WTC11 (cell line): Measurements from ENCODE around the gene NCLN. TPM values are rescaled to one million over a fixed set of nuclear protein-coding genes. Genes with fewer than 3 reads are reported as not detected.

Experiments used
- ATAC-seq: fragments of 200-7000 bp; cut with Tn5 transposase; 2 replicates; pipeline ENCODE4 v1.10.0; 2021; ENCODE audit warnings: mild to moderate bottlenecking, moderate library complexity
- CTCF ChIA-PET: fragments of 300-600 bp; sonication (Branson Sonifier 250); formaldehyde crosslinking; loops from one replicate; lab custom pipeline; 2021; ENCODE audit warnings: antibody characterized with exemption; lab: Charles Lee
- POLR2A ChIA-PET: fragments of 350-600 bp; sonication (Branson Sonifier 250); formaldehyde crosslinking; loops from one replicate; lab custom pipeline; 2021; ENCODE audit warnings: antibody characterized with exemption; lab: Charles Lee
- DNase-seq: peaks from one replicate; pipeline ENCODE4 v3.0.0; 2021; ENCODE audit warnings: low spot score
- H3K27ac Mint-ChIP-seq: 2 replicates; pipeline ENCODE4 v1.8.0; 2021; ENCODE audit warnings: mixed read lengths
- H3K27me3 Mint-ChIP-seq: 2 replicates; pipeline ENCODE4 v1.8.0; 2021; ENCODE audit warnings: low read depth, mild to moderate bottlenecking, moderate library complexity, mixed read lengths
- H3K36me3 Mint-ChIP-seq: 2 replicates; pipeline ENCODE4 v1.8.0; 2021; ENCODE audit warnings: mixed read lengths
- H3K4me1 Mint-ChIP-seq: 2 replicates; pipeline ENCODE4 v1.8.0; 2022; ENCODE audit warnings: mixed read lengths
- H3K4me3 Mint-ChIP-seq: 2 replicates; pipeline ENCODE4 v1.8.0; 2021; ENCODE audit warnings: mild to moderate bottlenecking, moderate library complexity, mixed read lengths
- H3K9me3 Mint-ChIP-seq: 2 replicates; pipeline ENCODE4 v1.8.0; 2021; ENCODE audit warnings: mixed read lengths
- ATF2 ChIP-seq: sonication (generic); formaldehyde crosslinking; IDR thresholded peaks from 2 replicates; pipeline ENCODE4 v1.8.1; 2022; ENCODE audit warnings: low read depth, missing genetic modification reagents, borderline replicate concordance
- CBFB ChIP-seq: sonication (generic); formaldehyde crosslinking; IDR thresholded peaks from 2 replicates; pipeline ENCODE4 v1.8.1; 2022; ENCODE audit warnings: mild to moderate bottlenecking, low read depth, missing genetic modification reagents
- E2F1 ChIP-seq: sonication (generic); formaldehyde crosslinking; IDR thresholded peaks from 2 replicates; pipeline ENCODE4 v1.8.0; 2022; ENCODE audit warnings: mild to moderate bottlenecking, missing genetic modification reagents
- ELF4 ChIP-seq: sonication (generic); formaldehyde crosslinking; IDR thresholded peaks from 2 replicates; pipeline ENCODE4 v1.8.1; 2022; ENCODE audit warnings: low read depth, mild to moderate bottlenecking, moderate library complexity, missing genetic modification reagents
- ERG ChIP-seq: fragments of 250-450 bp; sonication (Bioruptor Pico); IDR thresholded peaks from 2 replicates; pipeline ENCODE4 v1.8.0; 2021; ENCODE audit warnings: mild to moderate bottlenecking
- FOXJ3 ChIP-seq: sonication (generic); formaldehyde crosslinking; IDR thresholded peaks from 2 replicates; pipeline ENCODE4 v1.9.0; 2021; ENCODE audit warnings: missing genetic modification reagents, mild to moderate bottlenecking, borderline replicate concordance
- FOXP1 ChIP-seq: sonication (generic); formaldehyde crosslinking; IDR thresholded peaks from 2 replicates; pipeline ENCODE4 v1.8.0; 2022; ENCODE audit warnings: missing genetic modification reagents, mild to moderate bottlenecking, moderate library complexity, borderline replicate concordance
- HMGXB4 ChIP-seq: sonication (generic); formaldehyde crosslinking; IDR thresholded peaks from 2 replicates; pipeline ENCODE4 v1.8.1; 2023; ENCODE audit warnings: mild to moderate bottlenecking, moderate library complexity, missing genetic modification reagents
- KAT7 ChIP-seq: sonication (generic); formaldehyde crosslinking; IDR thresholded peaks from 2 replicates; pipeline ENCODE4 v1.8.1; 2023; ENCODE audit warnings: missing genetic modification reagents, mild to moderate bottlenecking, borderline replicate concordance
- NFYB ChIP-seq: sonication (generic); formaldehyde crosslinking; conservative IDR thresholded peaks from 2 replicates; pipeline ENCODE4 v1.8.0; 2022; ENCODE audit warnings: low read depth, missing genetic modification reagents
- NR1H2 ChIP-seq: sonication (generic); formaldehyde crosslinking; IDR thresholded peaks from 2 replicates; pipeline ENCODE4 v1.9.0; 2021; ENCODE audit warnings: mild to moderate bottlenecking, moderate library complexity, missing genetic modification reagents
- NR2C2 ChIP-seq: sonication (generic); formaldehyde crosslinking; IDR thresholded peaks from 2 replicates; pipeline ENCODE4 v1.8.0; 2022; ENCODE audit warnings: mild to moderate bottlenecking, missing genetic modification reagents
- OVOL2 ChIP-seq: fragments of 250-450 bp; sonication (Bioruptor Pico); IDR thresholded peaks from 2 replicates; pipeline ENCODE4 v1.9.0; 2021; ENCODE audit warnings: mild to moderate bottlenecking, borderline replicate concordance
- PRDM15 ChIP-seq: sonication (generic); formaldehyde crosslinking; IDR thresholded peaks from 2 replicates; pipeline ENCODE4 v1.8.0; 2022; ENCODE audit warnings: missing genetic modification reagents
- PRRX2 ChIP-seq: fragments of 250-450 bp; sonication (Bioruptor Pico); IDR thresholded peaks from 2 replicates; pipeline ENCODE4 v1.8.0; 2021; ENCODE audit warnings: mild to moderate bottlenecking
- RELA ChIP-seq: sonication (generic); formaldehyde crosslinking; IDR thresholded peaks from 2 replicates; pipeline ENCODE4 v1.8.1; 2022; ENCODE audit warnings: missing genetic modification reagents, mild to moderate bottlenecking, borderline replicate concordance
- ZBTB21 ChIP-seq: sonication (generic); formaldehyde crosslinking; IDR thresholded peaks from 2 replicates; pipeline ENCODE4 v1.8.1; 2023; ENCODE audit warnings: mild to moderate bottlenecking, missing genetic modification reagents, borderline replicate concordance
- ZNF121 ChIP-seq: sonication (generic); formaldehyde crosslinking; IDR thresholded peaks from 2 replicates; pipeline ENCODE4 v1.8.0; 2023; ENCODE audit warnings: missing genetic modification reagents
- ZNF317 ChIP-seq: sonication (generic); formaldehyde crosslinking; IDR thresholded peaks from 2 replicates; pipeline ENCODE4 v1.8.1; 2023; ENCODE audit warnings: low read depth, mild to moderate bottlenecking, moderate library complexity, missing genetic modification reagents, borderline replicate concordance
- total RNA-seq: library from RNA; stranded (reverse); gene quantifications from 3 replicates; pipeline ENCODE4 v1.2.3, GENCODE V29; 2021
- TF ChIP-seq, protein P1 (sequence below): sonication (generic); formaldehyde crosslinking; IDR thresholded peaks from 2 replicates; pipeline ENCODE4 v1.8.0; 2023; ENCODE audit warnings: missing genetic modification reagents
- TF ChIP-seq, protein P2 (sequence below): fragments of 250-450 bp; sonication (Bioruptor Pico); IDR thresholded peaks from 2 replicates; pipeline ENCODE4 v1.9.0; 2021; ENCODE audit warnings: mild to moderate bottlenecking
- TF ChIP-seq, protein P3 (sequence below): sonication (generic); formaldehyde crosslinking; IDR thresholded peaks from 2 replicates; pipeline ENCODE4 v1.8.1; 2022; ENCODE audit warnings: mild to moderate bottlenecking, moderate library complexity, missing genetic modification reagents

The NCLN gene
- total RNA-seq, 1 experiment from 2014 or later, result 113 TPM

DNA sequence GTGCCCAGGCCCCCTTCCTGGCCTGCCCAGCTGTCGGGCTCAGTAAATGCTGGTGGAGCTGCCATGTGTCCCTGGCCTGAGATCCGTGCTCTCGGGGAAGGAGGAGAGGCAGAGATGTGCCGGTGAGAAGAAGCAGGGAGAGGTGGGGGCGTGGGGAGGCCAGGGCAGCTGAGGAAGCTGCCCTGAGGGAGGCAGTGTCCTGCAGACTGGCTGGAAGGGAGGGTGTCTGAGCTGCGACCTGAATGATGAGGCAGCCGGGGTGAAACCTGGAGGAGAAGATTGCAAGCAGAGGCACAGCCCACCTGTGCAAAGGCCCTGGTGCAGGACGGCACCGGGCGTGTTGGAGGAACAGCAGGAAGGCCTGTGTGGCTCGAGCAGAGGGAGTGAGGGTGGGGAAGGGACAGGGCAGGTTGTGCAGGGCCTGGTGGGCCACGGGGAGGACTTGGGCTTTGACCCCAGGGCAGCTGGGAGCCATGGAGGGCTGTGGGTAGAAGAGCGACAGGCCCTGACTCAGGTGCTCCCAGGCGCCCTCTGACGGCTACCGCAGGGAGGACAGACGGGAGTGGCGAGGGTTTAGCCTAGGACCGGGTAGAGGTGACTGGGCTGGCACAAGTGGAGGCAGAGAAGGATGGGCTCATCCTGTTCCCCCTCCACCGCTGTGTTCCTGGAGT lies 24.8 kb downstream of the NCLN start (continued):
- TF ChIP-seq, protein P1, sequence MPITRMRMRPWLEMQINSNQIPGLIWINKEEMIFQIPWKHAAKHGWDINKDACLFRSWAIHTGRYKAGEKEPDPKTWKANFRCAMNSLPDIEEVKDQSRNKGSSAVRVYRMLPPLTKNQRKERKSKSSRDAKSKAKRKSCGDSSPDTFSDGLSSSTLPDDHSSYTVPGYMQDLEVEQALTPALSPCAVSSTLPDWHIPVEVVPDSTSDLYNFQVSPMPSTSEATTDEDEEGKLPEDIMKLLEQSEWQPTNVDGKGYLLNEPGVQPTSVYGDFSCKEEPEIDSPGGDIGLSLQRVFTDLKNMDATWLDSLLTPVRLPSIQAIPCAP, result no peak
- no peak for TF ChIP-seq RELA
- TF ChIP-seq PRRX2, result peak; percentile 61; the same call in 1 of the 2 replicates
- no peak for TF ChIP-seq ATF2
- no peak for TF ChIP-seq E2F1 (CRISPR knock-in tag)
- TF ChIP-seq HMGXB4 (CRISPR knock-in tag), result 0 out of 2 replicates have a peak, but pooled peaks have one; percentile 34
- no peak for TF ChIP-seq ZBTB21 (CRISPR knock-in tag)
- TF ChIP-seq PRDM15 (CRISPR knock-in tag), result no peak
- TF ChIP-seq NR1H2 (CRISPR knock-in tag), result no peak
- no peak for TF ChIP-seq FOXJ3 (CRISPR knock-in tag)
- no peak for TF ChIP-seq KAT7 (CRISPR knock-in tag)
- TF ChIP-seq, protein P2, sequence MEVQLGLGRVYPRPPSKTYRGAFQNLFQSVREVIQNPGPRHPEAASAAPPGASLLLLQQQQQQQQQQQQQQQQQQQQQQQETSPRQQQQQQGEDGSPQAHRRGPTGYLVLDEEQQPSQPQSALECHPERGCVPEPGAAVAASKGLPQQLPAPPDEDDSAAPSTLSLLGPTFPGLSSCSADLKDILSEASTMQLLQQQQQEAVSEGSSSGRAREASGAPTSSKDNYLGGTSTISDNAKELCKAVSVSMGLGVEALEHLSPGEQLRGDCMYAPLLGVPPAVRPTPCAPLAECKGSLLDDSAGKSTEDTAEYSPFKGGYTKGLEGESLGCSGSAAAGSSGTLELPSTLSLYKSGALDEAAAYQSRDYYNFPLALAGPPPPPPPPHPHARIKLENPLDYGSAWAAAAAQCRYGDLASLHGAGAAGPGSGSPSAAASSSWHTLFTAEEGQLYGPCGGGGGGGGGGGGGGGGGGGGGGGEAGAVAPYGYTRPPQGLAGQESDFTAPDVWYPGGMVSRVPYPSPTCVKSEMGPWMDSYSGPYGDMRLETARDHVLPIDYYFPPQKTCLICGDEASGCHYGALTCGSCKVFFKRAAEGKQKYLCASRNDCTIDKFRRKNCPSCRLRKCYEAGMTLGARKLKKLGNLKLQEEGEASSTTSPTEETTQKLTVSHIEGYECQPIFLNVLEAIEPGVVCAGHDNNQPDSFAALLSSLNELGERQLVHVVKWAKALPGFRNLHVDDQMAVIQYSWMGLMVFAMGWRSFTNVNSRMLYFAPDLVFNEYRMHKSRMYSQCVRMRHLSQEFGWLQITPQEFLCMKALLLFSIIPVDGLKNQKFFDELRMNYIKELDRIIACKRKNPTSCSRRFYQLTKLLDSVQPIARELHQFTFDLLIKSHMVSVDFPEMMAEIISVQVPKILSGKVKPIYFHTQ (CRISPR knock-in tag), result no peak
- peak; percentile 74; the same call in 1 of the 2 replicates for TF ChIP-seq ZNF121

DNA sequence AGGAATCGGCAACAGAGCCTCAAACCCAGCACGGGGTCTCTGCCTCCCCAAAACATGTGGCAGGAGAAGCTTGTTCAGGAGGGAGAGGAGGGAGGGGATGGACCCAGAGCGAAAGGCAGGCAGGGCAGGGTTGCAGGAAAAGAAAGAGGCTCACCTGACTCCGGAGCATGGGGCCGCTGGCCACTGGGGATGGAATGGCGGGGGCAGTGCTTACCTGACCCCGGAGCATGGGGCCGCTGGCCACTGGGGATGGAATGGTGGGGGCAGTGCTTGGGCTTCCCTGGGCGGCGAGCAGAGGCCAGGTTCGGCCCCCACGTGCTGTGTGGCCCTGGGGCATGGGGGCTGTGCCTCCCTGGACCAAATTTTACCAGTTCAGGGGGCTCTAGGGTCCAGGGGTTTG lies 25.5 kb downstream of the NCLN start:
- ATAC-seq (peak; percentile 7), DNase-seq (no peak)
- Mint-ChIP-seq H3K27me3 (no peaks in the 10 kb centered on the region), H3K4me3 (no peak overlapping the region), H3K9me3 (no peaks in the 10 kb centered on the region), H3K4me1 (peaks cover 3% of the 10 kb centered on the region; the same call in 1 of the 2 replicates), H3K27ac (no peak overlapping the region), H3K36me3 (peaks cover 2% of the 10 kb centered on the region)
- POLR2A ChIA-PET, result interaction anchor here (0.5 to 0.7 kb wide), 2 partner anchors 107 to 116 kb away, joined by 3 to 5 read pairs; no protein-coding TSS in a partner anchor
- CTCF ChIA-PET, result interaction anchor here (1.0 to 2.7 kb wide), 10 partner anchors 8 to 260 kb away, joined by 3 to 18 read pairs (median 4); partner anchors contain the start of gene CELF5
- TF ChIP-seq, protein P3, sequence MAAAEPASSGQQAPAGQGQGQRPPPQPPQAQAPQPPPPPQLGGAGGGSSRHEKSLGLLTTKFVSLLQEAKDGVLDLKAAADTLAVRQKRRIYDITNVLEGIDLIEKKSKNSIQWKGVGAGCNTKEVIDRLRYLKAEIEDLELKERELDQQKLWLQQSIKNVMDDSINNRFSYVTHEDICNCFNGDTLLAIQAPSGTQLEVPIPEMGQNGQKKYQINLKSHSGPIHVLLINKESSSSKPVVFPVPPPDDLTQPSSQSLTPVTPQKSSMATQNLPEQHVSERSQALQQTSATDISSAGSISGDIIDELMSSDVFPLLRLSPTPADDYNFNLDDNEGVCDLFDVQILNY (CRISPR knock-in tag), result 0 out of 2 replicates have a peak, but pooled peaks have one; percentile 3
- TF ChIP-seq NFYB (CRISPR knock-in tag) (no peak), ELF4 (CRISPR knock-in tag) (no peak), ZNF317 (peak; percentile 75; the same call in 1 of the 2 replicates), CBFB (CRISPR knock-in tag) (no peak), FOXP1 (CRISPR knock-in tag) (no peak), ERG (CRISPR knock-in tag) (no peak), NR2C2 (CRISPR knock-in tag) (no peak), ZNF121 (no peak), OVOL2 (CRISPR knock-in tag) (no peak)
